ENCODE results near the gene SYT14.
"Not testable (repeated sequence)": the region's sequence is repeated elsewhere in the genome, so short reads cannot be mapped to it uniquely, and the experiment has no call there.

SYT14 gene

DNA sequence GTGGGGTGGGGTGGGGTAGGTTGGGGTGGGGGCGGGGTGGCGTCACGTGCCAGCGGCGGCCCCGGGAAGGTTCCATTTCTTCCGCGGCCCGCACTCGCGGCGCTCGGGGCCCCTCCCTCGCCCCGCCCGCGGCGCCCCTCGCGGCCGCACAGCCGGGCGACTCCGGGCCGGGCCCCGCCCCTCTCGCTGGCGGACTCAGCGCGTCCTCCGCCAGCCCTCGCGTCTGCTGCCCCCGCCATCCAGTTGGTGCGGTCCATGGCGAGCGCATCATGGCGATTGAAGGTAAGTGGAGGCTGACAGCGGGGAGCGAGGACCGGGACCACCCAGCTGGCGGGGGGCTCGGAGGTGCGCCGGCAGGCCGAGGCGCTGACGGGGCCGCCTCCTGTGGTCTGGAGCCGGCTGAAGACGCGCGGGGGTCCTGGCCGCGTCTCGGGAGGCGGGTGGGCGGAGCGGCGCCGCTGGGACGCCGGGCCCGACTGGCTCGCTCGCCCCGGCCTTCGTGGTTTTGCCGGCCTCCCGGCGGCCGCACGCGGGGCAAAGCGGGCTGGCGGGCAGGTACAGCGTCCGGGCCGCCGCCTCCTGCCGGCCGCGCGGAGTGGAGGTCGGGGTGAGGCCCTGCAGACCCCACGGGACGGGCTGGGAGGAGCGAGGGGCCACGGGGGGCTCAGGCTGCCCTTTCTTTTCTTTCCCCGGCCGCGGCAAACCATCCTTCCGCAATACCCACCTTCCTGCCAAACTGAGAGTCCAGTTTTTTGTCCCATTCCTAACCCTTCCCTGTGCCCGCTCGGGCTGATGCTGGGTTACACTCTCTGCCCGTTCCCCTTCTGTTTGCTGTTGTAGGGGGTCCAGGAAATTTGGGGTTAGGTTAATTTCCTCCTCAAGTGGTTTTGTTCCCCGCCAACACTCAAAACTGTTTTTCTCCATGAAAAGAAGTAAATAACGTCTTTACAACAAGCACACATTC is at the start of gene SYT14:
Gene SYT14, plus strand, starts transcription at position 222 of the 964 bp plus-strand sequence. Its CDS starts 48 bp downstream, at position 270.
- peak; percentile 69 for DNase-seq

DNA sequence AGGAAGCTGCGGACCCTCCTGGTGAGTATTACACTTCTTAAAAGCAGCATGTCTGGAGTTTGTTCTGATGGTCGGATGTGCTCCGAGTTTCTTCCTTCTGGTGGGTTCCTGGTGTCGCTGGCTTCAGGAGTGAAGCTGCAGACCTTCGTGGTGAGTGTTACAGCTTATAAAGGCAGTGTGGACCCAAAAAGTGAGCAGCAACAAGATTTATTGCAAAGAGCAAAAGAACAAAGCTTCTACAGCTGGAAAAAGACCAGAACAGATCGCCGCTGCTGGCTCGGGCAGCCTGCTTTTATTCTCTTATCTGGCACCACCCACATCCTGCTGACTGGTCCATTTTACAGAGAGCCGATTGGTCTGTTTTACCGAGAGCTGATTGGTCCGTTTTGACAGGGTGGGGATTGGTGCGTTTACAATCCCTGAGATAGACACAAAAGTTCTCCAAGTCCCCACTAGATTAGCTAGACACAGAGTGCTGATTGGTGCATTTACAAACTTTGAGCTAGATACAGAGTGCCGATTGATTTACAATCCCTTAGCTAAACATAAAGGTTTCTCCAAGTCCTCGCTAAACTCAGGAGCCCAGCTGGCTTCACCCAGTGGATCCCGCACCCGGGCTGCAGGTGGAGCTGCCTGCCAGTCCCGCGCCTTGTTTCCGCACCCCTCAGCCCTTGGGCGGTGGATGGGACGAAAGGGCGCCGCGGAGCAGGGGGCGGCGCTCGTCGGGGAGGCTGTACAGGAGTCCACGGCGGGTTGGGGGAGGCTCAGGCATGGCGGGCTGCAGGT is 49.5 kb upstream of the SYT14 start:
- DNase-seq, result not testable (repeated sequence)

DNA sequence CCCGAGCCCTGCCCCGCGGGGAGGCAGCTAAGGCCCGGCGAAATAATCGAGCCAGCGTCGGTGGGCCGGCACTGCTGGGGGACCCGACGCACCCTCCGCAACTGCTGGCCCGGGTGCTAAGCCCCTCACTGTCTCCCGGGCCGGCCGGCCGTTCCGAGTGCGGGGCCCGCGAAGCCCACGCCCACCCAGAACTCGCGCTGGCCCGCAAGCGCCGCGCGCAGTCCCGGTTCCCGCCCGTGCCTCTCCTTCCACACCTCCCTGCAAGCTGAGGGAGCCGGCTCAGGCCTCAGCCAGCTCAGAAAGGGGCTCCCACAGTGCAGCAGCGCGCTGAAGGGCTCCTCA is 49.0 kb upstream of the SYT14 start:
- DNase-seq, result no peak

DNA sequence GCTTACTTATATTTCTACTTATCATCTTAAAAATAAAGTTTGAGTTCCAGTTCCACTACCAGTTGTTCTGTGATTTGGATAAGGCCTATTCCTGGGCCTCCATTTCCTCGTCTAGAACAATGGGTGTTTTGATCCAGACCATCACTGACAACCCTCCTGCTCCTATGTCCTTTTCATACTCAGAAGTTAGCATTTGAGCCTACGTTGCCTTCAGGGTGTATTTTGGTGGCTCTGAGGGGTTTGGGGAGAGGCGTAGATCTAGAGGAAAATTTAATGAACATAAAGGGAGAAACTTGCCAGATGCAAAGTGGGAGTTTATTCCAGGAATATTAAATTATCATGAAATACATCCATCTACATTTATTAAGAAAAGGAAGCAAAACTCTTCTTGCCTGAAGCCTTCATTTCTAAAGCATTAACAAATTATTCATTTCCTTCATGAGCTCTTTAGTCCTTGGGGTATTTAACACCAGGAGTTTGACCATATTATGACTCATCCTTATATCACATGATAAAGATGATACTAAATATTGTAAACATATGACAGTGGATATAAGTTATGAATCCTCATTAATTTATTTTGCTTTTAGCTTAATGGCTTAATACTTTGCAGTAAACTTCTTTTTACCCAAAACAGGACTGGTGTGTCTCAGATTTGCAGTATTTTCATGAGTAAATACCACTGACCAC is 47.2 kb upstream of the SYT14 start:
- DNase-seq, result no peak

- no peak for DNase-seq
Observed at GRCh38 chr1:209893751-209894150, 44.3 kb upstream of the SYT14 start.

- no peak for DNase-seq
Observed at GRCh38 chr1:209895709-209896108, 42.3 kb upstream of the SYT14 start.

DNA sequence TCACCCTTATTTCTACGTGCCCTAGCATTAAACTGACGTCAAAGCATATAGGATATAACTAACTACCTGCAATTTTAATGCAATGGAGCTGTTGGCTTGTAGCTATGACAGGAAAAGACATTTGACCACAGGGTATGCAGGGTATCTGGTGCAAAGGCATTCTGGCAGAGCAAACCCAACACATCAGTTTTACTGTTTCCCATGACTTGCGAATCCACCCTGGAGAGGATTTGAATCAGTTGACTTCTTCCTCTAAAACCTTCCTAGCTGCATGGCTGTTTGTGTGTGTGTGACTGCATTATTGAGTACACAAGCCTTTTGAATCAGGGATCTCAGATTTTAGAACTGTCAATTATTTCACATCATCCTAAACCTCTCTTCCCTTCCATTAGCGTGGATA is 41.7 kb upstream of the SYT14 start:
- no peak for DNase-seq

GRCh38 chr1:209898271-209898670 is 39.7 kb upstream of the SYT14 start:
- not testable (repeated sequence) for DNase-seq

DNA sequence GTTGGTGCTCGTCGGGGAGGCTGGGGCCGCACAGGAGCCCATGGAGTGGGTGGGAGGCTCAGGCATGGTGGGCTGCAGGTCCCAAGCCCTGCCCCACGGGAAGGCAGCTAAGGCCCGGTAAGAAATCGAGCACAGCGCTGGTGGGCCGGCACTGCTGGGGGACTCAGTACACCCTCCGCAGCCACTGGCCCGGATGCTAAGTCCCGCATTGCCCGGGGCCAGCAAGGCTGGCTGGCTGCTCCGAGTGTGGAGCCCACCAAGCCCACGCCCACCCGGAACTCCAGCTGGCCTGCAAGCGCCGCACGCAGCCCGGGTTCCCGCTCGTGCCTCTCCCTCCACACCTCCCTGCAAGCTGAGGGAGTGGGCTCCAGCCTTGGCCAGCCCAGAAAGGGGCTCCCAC is 39.2 kb upstream of the SYT14 start:
- not testable (repeated sequence) for DNase-seq

DNA sequence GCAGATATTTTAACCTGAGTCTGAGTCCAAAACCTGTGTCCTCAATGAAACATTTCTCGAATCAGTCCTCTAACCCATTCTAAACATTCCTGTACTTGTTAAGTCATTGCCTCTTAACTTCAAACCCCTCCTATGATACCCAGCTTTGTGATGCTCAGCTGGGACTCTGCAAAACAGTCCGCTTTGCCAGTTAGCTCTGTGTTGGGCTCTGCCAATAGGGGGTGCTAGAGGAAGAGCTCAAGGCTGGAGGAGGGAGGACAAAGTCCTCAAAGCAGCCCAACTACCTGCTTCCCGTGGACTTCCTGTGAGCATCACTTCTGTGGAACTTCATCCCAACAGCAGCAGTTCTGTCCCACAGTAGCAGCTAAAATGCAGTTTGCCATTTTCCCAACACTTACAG is 38.1 kb upstream of the SYT14 start:
- peak; percentile 4 for DNase-seq

DNA sequence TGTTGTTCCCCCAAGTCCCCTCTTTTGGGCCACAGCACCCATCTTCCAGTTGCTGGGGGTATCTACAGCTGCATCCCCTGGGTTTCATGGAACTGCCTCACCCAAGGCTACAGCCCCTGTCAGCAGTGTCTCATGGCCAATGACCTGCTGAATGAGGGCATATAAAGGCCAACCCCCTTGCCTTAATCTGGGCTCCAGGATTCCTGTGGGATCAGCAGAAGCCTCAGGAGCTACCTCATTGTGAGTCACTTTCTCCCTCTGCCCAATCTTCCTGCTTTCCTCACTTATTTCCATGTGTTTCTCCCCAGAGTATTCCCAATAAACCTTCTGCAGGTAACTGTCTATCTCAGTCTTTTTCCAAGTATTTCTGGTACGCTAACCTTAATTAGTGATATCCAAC is 37.3 kb upstream of the SYT14 start:
- DNase-seq, result no peak

DNA sequence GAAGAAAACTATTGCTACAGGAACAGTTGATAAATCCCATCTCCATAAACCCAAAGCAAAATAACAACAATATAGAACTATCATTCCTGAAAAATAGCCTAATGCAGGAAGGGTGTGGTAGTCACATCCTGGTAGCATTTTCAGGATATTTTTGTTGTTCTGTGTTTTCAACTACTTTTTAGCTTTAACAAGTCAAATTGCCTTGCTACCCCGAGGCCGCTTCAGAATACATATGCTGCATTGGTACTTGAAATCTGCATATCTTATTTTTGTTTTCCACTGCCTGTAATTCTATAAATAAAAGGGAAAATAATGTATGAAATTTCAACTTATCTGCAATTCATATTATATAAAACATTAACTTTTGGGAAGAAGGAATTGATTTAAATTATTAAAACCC is 36.8 kb upstream of the SYT14 start:
- DNase-seq, result no peak

DNA sequence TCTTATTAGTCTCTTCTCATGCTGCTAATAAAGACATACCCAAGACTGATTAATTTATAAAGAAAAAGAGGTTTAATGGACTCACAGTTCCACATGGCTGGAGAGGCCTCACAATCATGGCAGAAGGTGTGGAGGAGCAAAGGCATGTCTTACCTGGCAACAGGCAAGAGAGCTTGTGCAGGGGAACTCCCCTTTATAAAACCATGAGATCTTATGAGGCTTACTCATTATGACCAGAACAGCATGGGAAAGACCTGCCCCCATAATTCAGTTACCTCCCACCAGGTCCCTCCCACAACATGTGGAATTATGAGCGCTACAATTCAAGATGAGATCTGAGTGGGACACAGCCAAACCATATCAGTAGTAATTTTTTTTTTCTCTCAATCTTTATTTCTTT is 33.2 kb upstream of the SYT14 start:
- DNase-seq, result not testable (repeated sequence)

GRCh38 chr1:209911746-209912145 is 26.3 kb upstream of the SYT14 start:
- no peak for DNase-seq

DNA sequence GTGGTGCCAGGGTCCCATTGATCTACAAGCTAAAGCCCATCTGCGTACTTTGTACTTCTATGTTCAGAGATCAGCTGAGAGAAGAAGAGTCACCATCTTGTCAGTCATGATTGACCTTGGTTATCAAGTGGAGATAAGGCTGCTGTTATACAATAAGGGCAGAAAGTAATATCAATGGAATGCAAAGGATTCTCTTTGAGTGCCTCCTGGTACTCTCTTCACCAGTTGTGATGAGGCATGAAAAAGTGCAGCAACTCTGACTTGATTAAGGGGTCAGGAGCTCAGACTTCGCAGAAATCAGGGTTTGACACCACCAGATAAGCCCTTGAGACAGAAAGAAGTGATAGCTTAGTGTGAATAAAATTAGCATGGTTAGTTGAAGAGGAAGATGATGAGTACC is 25.7 kb upstream of the SYT14 start:
- no peak for DNase-seq

DNA sequence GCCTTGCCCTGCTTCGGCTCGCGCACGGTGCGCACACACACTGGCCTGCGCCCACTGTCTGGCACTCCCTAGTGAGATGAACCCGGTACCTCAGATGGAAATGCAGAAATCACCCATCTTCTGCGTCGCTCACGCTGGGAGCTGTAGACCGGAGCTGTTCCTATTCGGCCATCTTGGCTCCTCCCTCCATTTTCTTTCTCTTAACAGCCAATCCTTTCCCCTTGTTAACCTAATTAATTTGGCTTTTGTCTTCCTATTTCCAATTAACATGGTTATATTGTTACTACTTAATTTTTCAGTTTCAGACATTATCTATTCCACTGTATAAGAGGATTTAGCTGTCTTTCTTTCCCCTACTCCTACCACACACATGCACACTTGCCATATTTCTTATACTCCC is 18.4 kb upstream of the SYT14 start:
- DNase-seq, result not testable (repeated sequence)

DNA sequence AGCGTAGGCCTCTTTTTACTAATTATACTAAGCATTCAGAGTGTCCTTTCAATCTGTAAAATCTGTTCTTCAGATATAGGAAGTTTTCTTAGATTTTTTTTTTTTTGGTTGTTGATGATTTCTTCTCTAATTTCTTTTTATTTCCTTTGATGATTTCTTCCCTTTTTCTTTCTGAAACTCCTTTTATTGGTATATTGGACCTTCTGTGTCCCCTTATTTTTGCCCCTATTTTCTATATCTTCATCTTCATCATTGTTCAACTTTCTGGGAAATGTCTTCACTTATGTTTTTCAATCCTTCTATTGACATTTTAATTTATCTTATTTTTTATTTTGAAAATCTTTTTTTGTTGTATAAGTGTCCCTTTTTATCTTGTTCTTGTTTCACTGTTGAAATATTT is 17.2 kb upstream of the SYT14 start:
- no peak for DNase-seq

DNA sequence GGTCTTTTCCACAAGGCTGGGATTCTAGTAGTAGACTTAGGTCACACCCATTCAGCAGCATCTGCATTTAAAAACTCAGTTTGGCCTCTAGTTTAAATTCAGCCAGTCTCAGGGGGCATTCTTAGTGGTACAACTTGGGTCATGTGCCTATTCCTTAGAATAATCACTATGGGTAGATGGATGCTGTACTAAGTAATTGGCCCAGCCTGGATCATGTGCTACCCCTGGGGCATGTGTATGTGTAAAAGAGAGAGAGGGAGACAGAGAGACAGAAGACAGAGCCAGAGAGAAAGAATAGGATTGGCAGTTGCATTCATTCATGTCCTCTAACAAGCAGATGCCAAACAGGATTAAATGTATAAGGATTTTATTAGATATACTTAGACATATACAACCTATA is 13.6 kb upstream of the SYT14 start:
- DNase-seq, result no peak

DNA sequence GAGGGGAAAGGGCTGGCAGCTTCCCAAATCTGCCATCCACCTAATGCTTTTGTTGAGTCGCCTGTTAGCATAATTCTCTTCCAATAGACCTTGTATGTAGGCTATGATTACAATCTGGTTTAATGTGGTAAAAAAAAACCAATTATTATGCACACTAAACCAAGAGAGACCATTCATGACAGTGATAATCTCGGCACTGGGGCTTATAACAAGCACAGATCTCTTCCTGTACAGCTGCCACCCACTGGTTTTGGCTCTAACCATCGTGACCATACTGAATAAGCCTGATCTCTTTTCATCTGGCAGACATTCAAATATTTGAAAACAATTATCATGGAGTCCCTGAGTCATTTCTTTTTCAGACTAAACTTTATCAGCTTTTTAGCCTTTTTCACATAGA is 12.0 kb upstream of the SYT14 start:
- DNase-seq, result peak; percentile 77

DNA sequence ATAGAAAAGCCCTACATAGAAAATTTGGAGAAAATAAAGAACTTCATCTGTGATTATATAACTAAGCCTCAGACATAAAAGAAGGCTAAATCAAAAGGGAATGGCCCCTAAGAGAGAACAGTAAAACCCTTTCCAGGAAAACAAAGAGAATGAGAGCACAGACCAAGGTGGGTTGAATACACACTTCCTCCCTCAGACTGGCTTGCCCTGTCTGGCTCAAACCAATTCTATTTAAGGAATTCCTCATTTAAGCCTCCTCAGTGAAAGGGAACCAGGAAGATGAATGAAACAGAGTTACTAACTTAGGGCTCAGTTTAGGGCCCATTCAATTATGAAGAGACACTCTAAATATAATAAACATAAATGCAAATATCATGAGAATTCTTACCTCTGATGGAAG is 10.6 kb upstream of the SYT14 start:
- DNase-seq, result no peak

- no peak for DNase-seq
Observed at GRCh38 chr1:209929751-209930150, 8.3 kb upstream of the SYT14 start.

DNA sequence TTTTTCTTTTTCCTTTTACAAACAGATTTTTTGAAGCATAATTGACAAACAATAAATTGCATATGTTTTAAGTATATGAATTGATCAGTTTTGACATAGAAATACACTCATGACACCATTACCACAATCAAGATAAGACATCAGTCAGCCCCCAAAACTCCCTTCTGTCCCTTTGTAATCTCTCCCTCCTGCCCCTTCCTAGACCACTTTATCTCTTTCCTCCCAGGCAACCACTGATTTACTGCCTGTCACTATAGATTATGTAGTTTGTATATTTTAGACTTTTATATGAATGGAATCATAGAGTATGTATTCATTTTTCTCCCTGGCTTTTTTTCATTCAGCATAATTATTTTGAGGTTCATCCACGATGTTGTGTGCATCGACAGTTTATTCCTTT is 6.9 kb upstream of the SYT14 start:
- DNase-seq, result no peak

- no peak for DNase-seq
Observed at GRCh38 chr1:209936125-209936524, 1.9 kb upstream of the SYT14 start.

GRCh38 chr1:209945377-209945776 is 7.4 kb downstream of the SYT14 start:
- DNase-seq, result no peak

Data from NCI-H2029 (cell line).